Thymus (tissue), 11 donors: ENCODE results near the gene CPA5. TPM values are rescaled to one million over a fixed set of nuclear protein-coding genes. Genes with fewer than 3 reads are reported as not detected.

Experiments used
- DNase-seq, 9 donors: peaks; one replicate each; pipeline ENCODE4 v3.0.0-alpha.2; 2013; ENCODE audit warnings: low spot score in 9 of 9, low read depth in 6 of 9, missing footprints in 1 of 9
- H3K27ac ChIP-seq, 2 donors: one replicate each; pipeline ENCODE4 v1.5.1; 2013; ENCODE audit warnings: control low read depth in 1 of 2, low read depth in 1 of 2, low read length in 1 of 2, mild to moderate bottlenecking in 1 of 2, moderate library complexity in 1 of 2
- H3K27me3 ChIP-seq, 2 donors: one replicate each; pipeline ENCODE4 v1.5.1; 2013; ENCODE audit warnings: low read length in 1 of 2; ENCODE audit not compliant: control insufficient read depth in 2 of 2, insufficient read depth in 1 of 2
- H3K36me3 ChIP-seq, 2 donors: one replicate each; pipeline ENCODE4 v1.5.1; 2013; ENCODE audit warnings: low read length in 1 of 2, mild to moderate bottlenecking in 1 of 2, moderate library complexity in 1 of 2; ENCODE audit not compliant: control insufficient read depth in 2 of 2, insufficient read depth in 2 of 2
- H3K4me1 ChIP-seq, 2 donors: one replicate each; pipeline ENCODE4 v1.5.1; 2013; ENCODE audit warnings: low read length in 2 of 2; ENCODE audit not compliant: control insufficient read depth in 2 of 2, insufficient read depth in 2 of 2
- H3K4me3 ChIP-seq, 2 donors: one replicate each; pipeline ENCODE4 v1.5.1; 2013; ENCODE audit warnings: low read length in 2 of 2, control low read depth in 1 of 2, mild to moderate bottlenecking in 1 of 2
- H3K9me3 ChIP-seq, 2 donors: one replicate each; pipeline ENCODE4 v1.5.1; 2013; ENCODE audit warnings: low read length in 1 of 2, mild to moderate bottlenecking in 1 of 2; ENCODE audit not compliant: control insufficient read depth in 2 of 2, insufficient read depth in 1 of 2
- WGBS: extraction: QIAGEN DNeasy Blood & Tissue Kit; methylation state at CpG from one replicate; pipeline ENCODE4 v1.1.7; 2013; 5-methylcytosine and 5-hydroxymethylcytosine counted together
- polyA plus RNA-seq: library from polyadenylated mRNA; stranded (reverse); fragments of 200-250 nt; gene quantifications from one replicate; pipeline ENCODE4 v1.2.3, GENCODE V29; 2013
- total RNA-seq: library from RNA; stranded (reverse); fragments of 120-200 nt; gene quantifications from one replicate; pipeline ENCODE4 v1.2.4, GENCODE V29; 2013
- donor health status: healthy.

Gene CPA5
- total and polyA plus RNA-seq, 2 donors, result 6.7 to 17.2 TPM

GRCh38 chr7:130385600-130386066 is 41.0 kb downstream of the CPA5 start:
- H3K27ac ChIP-seq, result no peak overlapping the region
- DNase-seq, result no peak
- H3K4me1 ChIP-seq, result peaks cover 0 to 16% of the 10 kb centered on the region in 2 donors
- no peak overlapping the region for H3K4me3 ChIP-seq
- 98% methylated on average over 6 of the region's 6 CpGs for WGBS
- H3K27me3 ChIP-seq, result no peaks in the 10 kb centered on the region
- H3K36me3 ChIP-seq, result no peaks in the 10 kb centered on the region
- peaks cover 0 to 7% of the 10 kb centered on the region in 2 donors for H3K9me3 ChIP-seq

GRCh38 chr7:130386876-130387275 is 42.3 kb downstream of the CPA5 start:
- 97% methylated on average over 3 of the region's 3 CpGs for WGBS
- no peak for DNase-seq
- Histone ChIP-seq H3K4me3 (no peak overlapping the region), H3K4me1 (peaks cover 0 to 6% of the 10 kb centered on the region in 2 donors), H3K27ac (no peak overlapping the region), H3K27me3 (no peaks in the 10 kb centered on the region), H3K36me3 (no peaks in the 10 kb centered on the region), H3K9me3 (peaks cover 0 to 7% of the 10 kb centered on the region in 2 donors)

GRCh38 chr7:130387306-130387627 is 42.7 kb downstream of the CPA5 start:
- peaks cover 0 to 6% of the 10 kb centered on the region in 2 donors for H3K4me1 ChIP-seq
- H3K9me3 ChIP-seq, result peaks cover 0 to 4% of the 10 kb centered on the region in 2 donors
- H3K36me3 ChIP-seq, result no peaks in the 10 kb centered on the region
- no peak for DNase-seq
- no peak overlapping the region for H3K27ac ChIP-seq
- H3K4me3 ChIP-seq, result no peak overlapping the region
- no peaks in the 10 kb centered on the region for H3K27me3 ChIP-seq
- WGBS, result 96% methylated on average over 3 of the region's 3 CpGs

- H3K4me1 ChIP-seq, result peaks cover 0 to 6% of the 10 kb centered on the region in 2 donors
- DNase-seq, result no peak
- WGBS, result 96% methylated on average over 12 of the region's 12 CpGs
- H3K9me3 ChIP-seq, result peaks cover 0 to 4% of the 10 kb centered on the region in 2 donors
- no peak overlapping the region for H3K27ac ChIP-seq
- no peaks in the 10 kb centered on the region for H3K36me3 ChIP-seq
- H3K27me3 ChIP-seq, result no peaks in the 10 kb centered on the region
- H3K4me3 ChIP-seq, result no peak overlapping the region
Observed at GRCh38 chr7:130387628-130388403, 43.2 kb downstream of the CPA5 start.

GRCh38 chr7:130388671-130389070 is 44.1 kb downstream of the CPA5 start:
- Histone ChIP-seq H3K27me3 (no peaks in the 10 kb centered on the region), H3K4me3 (no peak overlapping the region), H3K27ac (no peak overlapping the region), H3K4me1 (peaks cover 6 to 15% of the 10 kb centered on the region in 2 donors), H3K9me3 (peaks cover 0 to 4% of the 10 kb centered on the region in 2 donors), H3K36me3 (no peaks in the 10 kb centered on the region)
- WGBS, result 100% methylated on average over 2 of the region's 2 CpGs
- no peak for DNase-seq

GRCh38 chr7:130390486-130390885 is 45.9 kb downstream of the CPA5 start:
- H3K4me3 ChIP-seq, result no peak overlapping the region
- peaks cover 18 to 28% of the 10 kb centered on the region in 2 donors for H3K4me1 ChIP-seq
- H3K36me3 ChIP-seq, result no peaks in the 10 kb centered on the region
- no peaks in the 10 kb centered on the region for H3K27me3 ChIP-seq
- H3K9me3 ChIP-seq, result peaks cover 0 to 4% of the 10 kb centered on the region in 2 donors
- no peak overlapping the region for H3K27ac ChIP-seq
- 100% methylated on average over 1 of the region's 1 CpG for WGBS
- DNase-seq, result no peak

GRCh38 chr7:130393101-130393561 is 48.5 kb downstream of the CPA5 start:
- no peaks in the 10 kb centered on the region for H3K27me3 ChIP-seq
- peaks cover 0 to 3% of the 10 kb centered on the region in 2 donors for H3K36me3 ChIP-seq
- DNase-seq, result peak in 1 of 9 donors; percentile 48
- peaks cover 18 to 26% of the 10 kb centered on the region in 2 donors for H3K4me1 ChIP-seq
- peak overlapping the region; percentile 15 to 64 for H3K27ac ChIP-seq
- peaks cover 0 to 4% of the 10 kb centered on the region in 2 donors for H3K9me3 ChIP-seq
- 88% methylated on average over 5 of the region's 5 CpGs for WGBS
- H3K4me3 ChIP-seq, result no peak overlapping the region

- peaks cover 18 to 32% of the 10 kb centered on the region in 2 donors for H3K4me1 ChIP-seq
- 35% methylated on average over 10 of the region's 10 CpGs for WGBS
- H3K4me3 ChIP-seq, result no peak overlapping the region
- H3K36me3 ChIP-seq, result peaks cover 7 to 8% of the 10 kb centered on the region in 2 donors
- peaks cover 0 to under 1% of the 10 kb centered on the region in 2 donors for H3K9me3 ChIP-seq
- no peaks in the 10 kb centered on the region for H3K27me3 ChIP-seq
- H3K27ac ChIP-seq, result peak overlapping the region; percentile 53 to 64
- peak in 1 of 9 donors; percentile 55 for DNase-seq
Observed at GRCh38 chr7:130393841-130394411, 49.3 kb downstream of the CPA5 start.
